Measurements from ENCODE around the gene NR2F1. TPM values are rescaled to one million over a fixed set of nuclear protein-coding genes. Genes with fewer than 3 reads are reported as not detected.

The NR2F1 gene
- total and polyA plus RNA-seq, 2 experiments from 2014 or later = not detected

DNA sequence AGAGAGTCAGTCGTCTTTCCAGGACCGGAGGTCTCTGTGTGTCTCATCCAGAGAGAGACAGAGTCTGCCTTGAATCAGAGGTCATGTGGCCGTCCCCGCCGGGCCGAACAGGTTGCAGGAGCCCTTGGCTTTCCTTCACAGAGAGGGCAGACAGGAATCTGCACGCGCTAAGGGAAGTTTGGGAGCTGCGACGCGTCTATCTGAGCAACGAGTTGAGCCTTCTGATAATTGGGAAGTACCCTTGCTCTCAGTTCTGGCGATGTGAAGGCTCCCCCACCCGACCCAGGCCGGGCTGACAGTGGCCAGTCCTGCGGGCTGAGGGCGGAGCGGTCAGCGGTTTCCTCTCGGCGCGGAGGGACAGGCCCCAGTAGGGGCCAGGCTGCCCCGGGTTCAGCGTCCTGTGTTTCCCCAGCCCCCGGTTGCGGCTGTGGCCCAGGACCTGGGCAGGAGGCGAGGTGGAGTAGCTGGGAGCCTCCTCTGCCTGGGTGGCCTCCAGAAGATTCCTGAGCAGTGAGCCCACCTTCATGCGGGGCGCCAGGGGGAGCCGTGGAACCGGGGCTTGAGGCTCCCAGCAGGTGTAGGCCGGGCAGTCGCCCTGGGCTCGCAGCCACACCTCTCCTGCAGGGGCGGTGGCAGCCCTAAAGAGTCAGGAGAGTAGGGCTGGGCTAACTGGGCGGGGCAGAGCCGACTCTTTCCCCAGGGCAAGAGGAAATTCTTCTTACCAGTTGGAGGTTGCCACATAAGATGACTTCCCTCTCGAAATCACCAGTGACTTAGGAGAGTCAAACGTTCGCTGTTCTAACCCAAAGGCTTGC is 13.9 kb downstream of the NR2F1 start:
- Histone ChIP-seq H4K20me1 (replicated peaks; ENCODE audit: insufficient read depth) (peaks cover 46% of the 10 kb centered on the region), H3K27ac (ENCODE audit: low read depth) (no peak overlapping the region), H2AFZ (0 out of 2 replicates have a peak overlapping the region, but pooled peaks have one; percentile 7), H3K27me3 (ENCODE audit: insufficient read depth) (peaks cover 100% of the 10 kb centered on the region), H3K4me3 (peak overlapping the region; percentile 48), H3K79me2 (replicated peaks; ENCODE audit: insufficient read depth) (no peaks in the 10 kb centered on the region), H3K9me2 (ENCODE audit: insufficient read depth) (no peaks in the 10 kb centered on the region), H3F3A (replicated peaks; ENCODE audit: low read depth) (peaks cover 47% of the 10 kb centered on the region), H3K36me3 (ENCODE audit: insufficient read depth) (no peaks in the 10 kb centered on the region; the same call in 1 of the 2 replicates), H3K4me2 (peak overlapping the region; percentile 81), H3K4me1 (ENCODE audit: insufficient read depth) (peaks cover 75% of the 10 kb centered on the region)
- peak; percentile 69 for ATAC-seq
- no peaks in the 10 kb centered on the region for H3K36me3 Mint-ChIP-seq (ENCODE audit: low read depth)
- peaks cover 35% of the 10 kb centered on the region for H3K4me1 Mint-ChIP-seq
- peaks cover 2% of the 10 kb centered on the region for H3K27me3 Mint-ChIP-seq (ENCODE audit: insufficient read depth, low read depth, poor library complexity)
- peak; percentile 87 for DNase-seq (ENCODE audit: low spot score)
- peaks cover 3% of the 10 kb centered on the region; the same call in 2 of the 3 replicates for H3K9me3 Mint-ChIP-seq
- no peak overlapping the region for H3K27ac Mint-ChIP-seq
- peak overlapping the region; percentile 65 for H3K4me3 Mint-ChIP-seq
- TF ChIP-seq EZH2phosphoT487 (IDR thresholded peaks at IDR 0.05; ENCODE audit: unreplicated experiment) (peak; percentile 36), NANOG (IDR thresholded peaks at IDR 0.05; ENCODE audit: borderline replicate concordance) (no peak), ZNF114 (CRISPR knock-in tag; IDR thresholded peaks at IDR 0.05) (no peak), EZH2 (IDR thresholded peaks at IDR 0.05; ENCODE audit: low read depth, unreplicated experiment) (peak; percentile 83), STAT1 (IDR thresholded peaks at IDR 0.05; ENCODE audit: unreplicated experiment) (no peak), CREB1 (CRISPR knock-in tag; IDR thresholded peaks at IDR 0.05; ENCODE audit: low read depth) (no peak), POLR2AphosphoS5 (IDR thresholded peaks at IDR 0.05; ENCODE audit: low read depth) (no peak), ZNF331 (CRISPR knock-in tag; IDR thresholded peaks at IDR 0.05; ENCODE audit: low read depth) (no peak), JUNB (IDR thresholded peaks at IDR 0.05; ENCODE audit: unreplicated experiment) (no peak)
- TF ChIP-seq, protein P1, sequence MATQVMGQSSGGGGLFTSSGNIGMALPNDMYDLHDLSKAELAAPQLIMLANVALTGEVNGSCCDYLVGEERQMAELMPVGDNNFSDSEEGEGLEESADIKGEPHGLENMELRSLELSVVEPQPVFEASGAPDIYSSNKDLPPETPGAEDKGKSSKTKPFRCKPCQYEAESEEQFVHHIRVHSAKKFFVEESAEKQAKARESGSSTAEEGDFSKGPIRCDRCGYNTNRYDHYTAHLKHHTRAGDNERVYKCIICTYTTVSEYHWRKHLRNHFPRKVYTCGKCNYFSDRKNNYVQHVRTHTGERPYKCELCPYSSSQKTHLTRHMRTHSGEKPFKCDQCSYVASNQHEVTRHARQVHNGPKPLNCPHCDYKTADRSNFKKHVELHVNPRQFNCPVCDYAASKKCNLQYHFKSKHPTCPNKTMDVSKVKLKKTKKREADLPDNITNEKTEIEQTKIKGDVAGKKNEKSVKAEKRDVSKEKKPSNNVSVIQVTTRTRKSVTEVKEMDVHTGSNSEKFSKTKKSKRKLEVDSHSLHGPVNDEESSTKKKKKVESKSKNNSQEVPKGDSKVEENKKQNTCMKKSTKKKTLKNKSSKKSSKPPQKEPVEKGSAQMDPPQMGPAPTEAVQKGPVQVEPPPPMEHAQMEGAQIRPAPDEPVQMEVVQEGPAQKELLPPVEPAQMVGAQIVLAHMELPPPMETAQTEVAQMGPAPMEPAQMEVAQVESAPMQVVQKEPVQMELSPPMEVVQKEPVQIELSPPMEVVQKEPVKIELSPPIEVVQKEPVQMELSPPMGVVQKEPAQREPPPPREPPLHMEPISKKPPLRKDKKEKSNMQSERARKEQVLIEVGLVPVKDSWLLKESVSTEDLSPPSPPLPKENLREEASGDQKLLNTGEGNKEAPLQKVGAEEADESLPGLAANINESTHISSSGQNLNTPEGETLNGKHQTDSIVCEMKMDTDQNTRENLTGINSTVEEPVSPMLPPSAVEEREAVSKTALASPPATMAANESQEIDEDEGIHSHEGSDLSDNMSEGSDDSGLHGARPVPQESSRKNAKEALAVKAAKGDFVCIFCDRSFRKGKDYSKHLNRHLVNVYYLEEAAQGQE (IDR thresholded peaks at IDR 0.05; ENCODE audit: unreplicated experiment) = no peak
- TF ChIP-seq, protein P2, sequence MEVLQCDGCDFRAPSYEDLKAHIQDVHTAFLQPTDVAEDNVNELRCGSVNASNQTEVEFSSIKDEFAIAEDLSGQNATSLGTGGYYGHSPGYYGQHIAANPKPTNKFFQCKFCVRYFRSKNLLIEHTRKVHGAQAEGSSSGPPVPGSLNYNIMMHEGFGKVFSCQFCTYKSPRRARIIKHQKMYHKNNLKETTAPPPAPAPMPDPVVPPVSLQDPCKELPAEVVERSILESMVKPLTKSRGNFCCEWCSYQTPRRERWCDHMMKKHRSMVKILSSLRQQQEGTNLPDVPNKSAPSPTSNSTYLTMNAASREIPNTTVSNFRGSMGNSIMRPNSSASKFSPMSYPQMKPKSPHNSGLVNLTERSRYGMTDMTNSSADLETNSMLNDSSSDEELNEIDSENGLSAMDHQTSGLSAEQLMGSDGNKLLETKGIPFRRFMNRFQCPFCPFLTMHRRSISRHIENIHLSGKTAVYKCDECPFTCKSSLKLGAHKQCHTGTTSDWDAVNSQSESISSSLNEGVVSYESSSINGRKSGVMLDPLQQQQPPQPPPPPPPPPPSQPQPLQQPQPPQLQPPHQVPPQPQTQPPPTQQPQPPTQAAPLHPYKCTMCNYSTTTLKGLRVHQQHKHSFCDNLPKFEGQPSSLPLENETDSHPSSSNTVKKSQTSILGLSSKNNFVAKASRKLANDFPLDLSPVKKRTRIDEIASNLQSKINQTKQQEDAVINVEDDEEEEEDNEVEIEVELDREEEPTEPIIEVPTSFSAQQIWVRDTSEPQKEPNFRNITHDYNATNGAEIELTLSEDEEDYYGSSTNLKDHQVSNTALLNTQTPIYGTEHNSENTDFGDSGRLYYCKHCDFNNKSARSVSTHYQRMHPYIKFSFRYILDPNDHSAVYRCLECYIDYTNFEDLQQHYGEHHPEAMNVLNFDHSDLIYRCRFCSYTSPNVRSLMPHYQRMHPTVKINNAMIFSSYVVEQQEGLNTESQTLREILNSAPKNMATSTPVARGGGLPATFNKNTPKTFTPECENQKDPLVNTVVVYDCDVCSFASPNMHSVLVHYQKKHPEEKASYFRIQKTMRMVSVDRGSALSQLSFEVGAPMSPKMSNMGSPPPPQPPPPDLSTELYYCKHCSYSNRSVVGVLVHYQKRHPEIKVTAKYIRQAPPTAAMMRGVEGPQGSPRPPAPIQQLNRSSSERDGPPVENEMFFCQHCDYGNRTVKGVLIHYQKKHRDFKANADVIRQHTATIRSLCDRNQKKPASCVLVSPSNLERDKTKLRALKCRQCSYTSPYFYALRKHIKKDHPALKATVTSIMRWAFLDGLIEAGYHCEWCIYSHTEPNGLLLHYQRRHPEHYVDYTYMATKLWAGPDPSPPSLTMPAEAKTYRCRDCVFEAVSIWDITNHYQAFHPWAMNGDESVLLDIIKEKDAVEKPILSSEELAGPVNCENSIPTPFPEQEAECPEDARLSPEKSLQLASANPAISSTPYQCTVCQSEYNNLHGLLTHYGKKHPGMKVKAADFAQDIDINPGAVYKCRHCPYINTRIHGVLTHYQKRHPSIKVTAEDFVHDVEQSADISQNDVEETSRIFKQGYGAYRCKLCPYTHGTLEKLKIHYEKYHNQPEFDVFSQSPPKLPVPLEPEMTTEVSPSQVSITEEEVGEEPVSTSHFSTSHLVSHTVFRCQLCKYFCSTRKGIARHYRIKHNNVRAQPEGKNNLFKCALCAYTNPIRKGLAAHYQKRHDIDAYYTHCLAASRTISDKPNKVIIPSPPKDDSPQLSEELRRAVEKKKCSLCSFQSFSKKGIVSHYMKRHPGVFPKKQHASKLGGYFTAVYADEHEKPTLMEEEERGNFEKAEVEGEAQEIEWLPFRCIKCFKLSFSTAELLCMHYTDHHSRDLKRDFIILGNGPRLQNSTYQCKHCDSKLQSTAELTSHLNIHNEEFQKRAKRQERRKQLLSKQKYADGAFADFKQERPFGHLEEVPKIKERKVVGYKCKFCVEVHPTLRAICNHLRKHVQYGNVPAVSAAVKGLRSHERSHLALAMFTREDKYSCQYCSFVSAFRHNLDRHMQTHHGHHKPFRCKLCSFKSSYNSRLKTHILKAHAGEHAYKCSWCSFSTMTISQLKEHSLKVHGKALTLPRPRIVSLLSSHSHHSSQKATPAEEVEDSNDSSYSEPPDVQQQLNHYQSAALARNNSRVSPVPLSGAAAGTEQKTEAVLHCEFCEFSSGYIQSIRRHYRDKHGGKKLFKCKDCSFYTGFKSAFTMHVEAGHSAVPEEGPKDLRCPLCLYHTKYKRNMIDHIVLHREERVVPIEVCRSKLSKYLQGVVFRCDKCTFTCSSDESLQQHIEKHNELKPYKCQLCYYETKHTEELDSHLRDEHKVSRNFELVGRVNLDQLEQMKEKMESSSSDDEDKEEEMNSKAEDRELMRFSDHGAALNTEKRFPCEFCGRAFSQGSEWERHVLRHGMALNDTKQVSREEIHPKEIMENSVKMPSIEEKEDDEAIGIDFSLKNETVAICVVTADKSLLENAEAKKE (CRISPR knock-in tag; IDR thresholded peaks at IDR 0.05) = no peak
- TF ChIP-seq, protein P3, sequence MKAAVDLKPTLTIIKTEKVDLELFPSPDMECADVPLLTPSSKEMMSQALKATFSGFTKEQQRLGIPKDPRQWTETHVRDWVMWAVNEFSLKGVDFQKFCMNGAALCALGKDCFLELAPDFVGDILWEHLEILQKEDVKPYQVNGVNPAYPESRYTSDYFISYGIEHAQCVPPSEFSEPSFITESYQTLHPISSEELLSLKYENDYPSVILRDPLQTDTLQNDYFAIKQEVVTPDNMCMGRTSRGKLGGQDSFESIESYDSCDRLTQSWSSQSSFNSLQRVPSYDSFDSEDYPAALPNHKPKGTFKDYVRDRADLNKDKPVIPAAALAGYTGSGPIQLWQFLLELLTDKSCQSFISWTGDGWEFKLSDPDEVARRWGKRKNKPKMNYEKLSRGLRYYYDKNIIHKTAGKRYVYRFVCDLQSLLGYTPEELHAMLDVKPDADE (IDR thresholded peaks at IDR 0.05) = no peak
- TF ChIP-seq, protein P4, sequence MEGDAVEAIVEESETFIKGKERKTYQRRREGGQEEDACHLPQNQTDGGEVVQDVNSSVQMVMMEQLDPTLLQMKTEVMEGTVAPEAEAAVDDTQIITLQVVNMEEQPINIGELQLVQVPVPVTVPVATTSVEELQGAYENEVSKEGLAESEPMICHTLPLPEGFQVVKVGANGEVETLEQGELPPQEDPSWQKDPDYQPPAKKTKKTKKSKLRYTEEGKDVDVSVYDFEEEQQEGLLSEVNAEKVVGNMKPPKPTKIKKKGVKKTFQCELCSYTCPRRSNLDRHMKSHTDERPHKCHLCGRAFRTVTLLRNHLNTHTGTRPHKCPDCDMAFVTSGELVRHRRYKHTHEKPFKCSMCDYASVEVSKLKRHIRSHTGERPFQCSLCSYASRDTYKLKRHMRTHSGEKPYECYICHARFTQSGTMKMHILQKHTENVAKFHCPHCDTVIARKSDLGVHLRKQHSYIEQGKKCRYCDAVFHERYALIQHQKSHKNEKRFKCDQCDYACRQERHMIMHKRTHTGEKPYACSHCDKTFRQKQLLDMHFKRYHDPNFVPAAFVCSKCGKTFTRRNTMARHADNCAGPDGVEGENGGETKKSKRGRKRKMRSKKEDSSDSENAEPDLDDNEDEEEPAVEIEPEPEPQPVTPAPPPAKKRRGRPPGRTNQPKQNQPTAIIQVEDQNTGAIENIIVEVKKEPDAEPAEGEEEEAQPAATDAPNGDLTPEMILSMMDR (conservative IDR thresholded peaks at IDR 0.05; ENCODE audit: low read depth in 2 of 2) = peak; percentile 30 to 63; a peak in 3 of 4 replicates
